Epithelial cell of esophagus (primary cell): ENCODE data around the gene FERMT2.

Experiments
- DNase-seq: peaks from one replicate; pipeline ENCODE4 v3.0.0; 2010; ENCODE audit warnings: low read depth
- H3K4me3 ChIP-seq: 2 replicates; pipeline ENCODE4 v1.5.1; 2011; ENCODE audit warnings: mild to moderate bottlenecking, low read length, control low read depth
- TF ChIP-seq, protein P1 (sequence below): IDR thresholded peaks from 2 replicates; pipeline ENCODE4 v1.5.1; 2011; ENCODE audit warnings: low read depth, mild to moderate bottlenecking, low read length, control low read depth, inconsistent platforms; ENCODE audit not compliant: insufficient read depth; ENCODE audit errors: missing control alignments

The FERMT2 gene

GRCh38 chr14:52918486-52918885, 32.4 kb downstream of the FERMT2 start:
- H3K4me3 ChIP-seq: no peak overlapping the region
- TF ChIP-seq, protein P1, sequence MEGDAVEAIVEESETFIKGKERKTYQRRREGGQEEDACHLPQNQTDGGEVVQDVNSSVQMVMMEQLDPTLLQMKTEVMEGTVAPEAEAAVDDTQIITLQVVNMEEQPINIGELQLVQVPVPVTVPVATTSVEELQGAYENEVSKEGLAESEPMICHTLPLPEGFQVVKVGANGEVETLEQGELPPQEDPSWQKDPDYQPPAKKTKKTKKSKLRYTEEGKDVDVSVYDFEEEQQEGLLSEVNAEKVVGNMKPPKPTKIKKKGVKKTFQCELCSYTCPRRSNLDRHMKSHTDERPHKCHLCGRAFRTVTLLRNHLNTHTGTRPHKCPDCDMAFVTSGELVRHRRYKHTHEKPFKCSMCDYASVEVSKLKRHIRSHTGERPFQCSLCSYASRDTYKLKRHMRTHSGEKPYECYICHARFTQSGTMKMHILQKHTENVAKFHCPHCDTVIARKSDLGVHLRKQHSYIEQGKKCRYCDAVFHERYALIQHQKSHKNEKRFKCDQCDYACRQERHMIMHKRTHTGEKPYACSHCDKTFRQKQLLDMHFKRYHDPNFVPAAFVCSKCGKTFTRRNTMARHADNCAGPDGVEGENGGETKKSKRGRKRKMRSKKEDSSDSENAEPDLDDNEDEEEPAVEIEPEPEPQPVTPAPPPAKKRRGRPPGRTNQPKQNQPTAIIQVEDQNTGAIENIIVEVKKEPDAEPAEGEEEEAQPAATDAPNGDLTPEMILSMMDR: no peak
- peak; percentile 81 for DNase-seq

DNA sequence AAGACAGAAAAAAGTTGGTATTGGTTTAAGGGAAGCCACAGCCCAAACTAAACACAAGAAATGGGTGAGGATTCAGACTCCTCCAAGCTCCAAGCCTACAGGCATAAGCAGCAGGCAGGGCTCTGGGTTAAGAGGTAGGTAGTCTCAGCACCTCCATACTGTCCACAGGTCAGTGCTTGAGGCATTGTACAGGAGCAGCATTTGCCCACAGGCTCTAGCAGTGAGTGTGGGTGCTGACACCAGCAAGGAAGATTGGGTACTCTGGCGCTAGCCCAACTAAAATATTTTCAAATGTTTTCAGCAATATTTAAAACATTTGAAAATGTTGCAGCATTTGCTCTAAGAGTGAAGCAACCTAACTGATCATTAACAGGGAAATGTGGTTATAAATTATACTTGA, 33.1 kb downstream of the FERMT2 start:
- DNase-seq: peak; percentile 10

DNA sequence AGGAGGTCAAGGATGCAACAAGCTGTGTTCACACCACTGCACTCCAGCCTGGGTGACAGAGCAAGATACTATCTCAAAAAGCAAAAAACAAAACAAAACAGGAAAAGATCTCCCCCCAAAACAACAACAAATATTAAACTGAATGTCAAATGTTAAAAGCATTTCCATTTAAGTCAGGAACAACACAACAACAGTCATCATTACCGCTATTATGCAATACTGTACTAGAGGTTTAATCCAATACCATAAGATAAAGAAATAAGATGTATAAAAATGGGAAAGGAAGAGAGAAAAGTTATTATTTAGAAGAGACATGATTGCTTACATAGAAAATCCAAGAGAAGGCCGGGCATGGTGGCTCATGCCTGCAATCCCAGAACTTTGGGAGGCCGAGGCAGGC, 36.6 kb downstream of the FERMT2 start:
- TF ChIP-seq, protein P1: no peak
- H3K4me3 ChIP-seq: no peak overlapping the region
- DNase-seq: no peak

More for the DNA sequence above, 33.1 kb downstream of the FERMT2 start:
- no peak overlapping the region for H3K4me3 ChIP-seq
- TF ChIP-seq, protein P1: no peak

- TF ChIP-seq, protein P1: no peak
- no peak overlapping the region for H3K4me3 ChIP-seq
- DNase-seq: no peak
Measured at GRCh38 chr14:52913271-52913670, 37.6 kb downstream of the FERMT2 start.

- TF ChIP-seq, protein P1: no peak
- H3K4me3 ChIP-seq: no peak overlapping the region
- DNase-seq: no peak
Measured at GRCh38 chr14:52911904-52912303, 38.9 kb downstream of the FERMT2 start.

DNA sequence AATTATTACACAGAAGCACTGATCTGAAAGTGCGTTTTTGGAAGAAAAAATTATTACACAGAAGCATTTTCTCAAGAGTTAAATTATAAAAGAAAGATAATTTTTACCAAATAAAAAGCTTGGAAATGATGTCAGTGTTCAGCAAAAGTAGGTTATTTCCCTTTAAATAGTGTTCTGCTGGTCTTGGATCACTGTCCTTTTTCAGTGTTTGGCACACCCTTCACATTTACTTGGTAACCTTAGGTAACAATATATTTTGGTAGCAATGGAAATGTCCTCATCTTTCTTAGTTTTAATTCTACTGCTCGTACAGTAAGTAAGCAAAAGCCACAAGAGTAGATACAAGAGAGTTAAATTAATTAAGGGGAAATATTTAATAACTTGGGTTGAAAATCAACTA, 40.3 kb downstream of the FERMT2 start:
- TF ChIP-seq, protein P1: no peak
- DNase-seq: no peak
- no peak overlapping the region for H3K4me3 ChIP-seq

- no peak for DNase-seq
- H3K4me3 ChIP-seq: no peak overlapping the region
- TF ChIP-seq, protein P1: no peak
Measured at GRCh38 chr14:52907949-52908348, 42.9 kb downstream of the FERMT2 start.
